Effector CD8-positive, alpha-beta T cell (primary cell): ENCODE measurements around the gene SELENOM.
"Not testable (repeated sequence)": the region's sequence is repeated elsewhere in the genome, so short reads cannot be mapped to it uniquely, and the experiment has no call there.

Experiments used
- DNase-seq: peaks from one replicate; lab custom pipeline; 2025; lab: John Stamatoyannopoulos, UW

Gene SELENOM

DNA sequence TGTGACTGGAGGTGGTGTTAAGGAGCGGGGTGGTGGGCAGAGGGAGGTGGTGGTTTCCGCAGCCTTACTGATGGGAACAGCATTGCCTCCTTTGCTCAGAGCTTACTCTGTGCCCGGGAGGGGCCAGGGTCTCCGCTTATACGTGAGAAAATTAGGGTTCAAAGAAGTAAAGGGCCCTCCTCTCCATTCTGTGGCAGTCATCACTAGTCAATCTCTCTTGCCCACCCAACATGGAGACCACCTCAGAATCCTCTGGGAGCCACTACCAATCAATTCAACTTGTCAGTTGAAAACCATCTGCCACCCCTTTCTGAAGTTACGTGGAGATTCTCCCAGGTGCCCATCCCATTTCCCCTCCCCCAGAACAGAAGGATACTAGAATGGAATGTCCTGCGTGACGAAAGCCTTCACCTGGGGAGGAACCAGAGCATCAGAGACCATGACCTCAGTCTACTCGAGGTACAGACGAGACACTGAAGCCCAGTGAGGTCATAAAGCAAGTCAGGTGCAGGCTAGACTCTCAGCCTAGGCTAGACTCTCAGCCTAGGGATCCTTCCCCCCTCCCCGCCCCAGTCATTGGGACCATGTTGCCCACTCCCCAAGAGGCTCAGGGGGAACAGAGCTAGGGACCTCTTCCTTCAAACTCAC lies 2.0 kb downstream of the SELENOM start:
- no peak for DNase-seq

DNA sequence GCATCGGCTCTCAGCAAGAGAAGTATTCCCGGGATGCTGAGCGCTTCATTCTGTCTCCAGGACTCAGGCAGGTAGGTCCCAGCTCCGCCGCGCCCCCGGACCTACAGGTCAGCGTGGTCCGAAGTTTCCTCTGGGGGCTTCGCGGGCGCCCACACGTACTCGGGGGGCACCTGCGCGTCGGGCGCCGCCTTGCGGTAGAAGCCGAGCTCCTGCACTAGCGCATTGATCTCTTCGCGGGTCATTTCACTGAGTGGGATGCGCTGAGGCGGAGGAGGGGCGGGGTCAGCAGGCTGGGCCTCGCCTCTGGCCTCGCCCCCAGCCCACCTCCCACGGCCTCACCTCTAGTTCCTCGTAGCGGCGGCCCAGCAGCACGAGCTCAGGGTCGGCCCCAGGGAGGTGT lies 2.5 kb downstream of the SELENOM start:
- no peak for DNase-seq

DNA sequence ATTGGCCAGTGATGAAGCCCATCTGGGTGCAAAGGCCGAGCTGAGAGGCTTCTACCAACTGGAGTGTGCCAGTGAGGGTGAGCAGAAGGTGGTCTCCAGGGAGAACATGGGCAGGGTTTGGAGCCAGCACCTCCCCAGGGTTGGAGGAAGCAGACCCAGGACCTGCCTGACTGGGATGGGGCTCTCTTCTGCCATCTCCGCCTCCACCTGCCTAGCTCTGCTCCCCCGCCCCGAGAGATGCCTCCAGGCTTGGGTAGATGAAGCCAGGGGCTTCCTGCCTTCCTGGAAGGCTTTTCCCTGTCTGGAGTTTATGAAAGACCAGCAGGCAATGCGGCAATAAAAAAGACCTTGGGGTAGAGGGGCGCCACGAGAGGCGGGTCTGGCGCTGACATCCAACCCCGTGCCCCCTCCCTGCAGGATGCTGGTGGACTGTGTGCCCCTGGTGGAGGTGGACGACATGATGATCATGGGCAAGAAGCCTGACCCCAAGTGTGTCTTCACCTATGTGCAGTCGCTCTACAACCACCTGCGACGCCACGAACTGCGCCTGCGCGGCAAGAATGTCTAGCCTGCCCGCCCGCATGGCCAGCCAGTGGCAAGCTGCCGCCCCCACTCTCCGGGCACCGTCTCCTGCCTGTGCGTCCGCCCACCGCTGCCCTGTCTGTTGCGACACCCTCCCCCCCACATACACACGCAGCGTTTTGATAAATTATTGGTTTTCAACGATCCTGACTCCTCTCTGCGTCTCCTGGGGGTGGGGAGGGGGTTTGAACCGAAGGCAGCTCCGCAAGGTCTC lies 3.3 kb downstream of the SELENOM start:
- DNase-seq = no peak

DNA sequence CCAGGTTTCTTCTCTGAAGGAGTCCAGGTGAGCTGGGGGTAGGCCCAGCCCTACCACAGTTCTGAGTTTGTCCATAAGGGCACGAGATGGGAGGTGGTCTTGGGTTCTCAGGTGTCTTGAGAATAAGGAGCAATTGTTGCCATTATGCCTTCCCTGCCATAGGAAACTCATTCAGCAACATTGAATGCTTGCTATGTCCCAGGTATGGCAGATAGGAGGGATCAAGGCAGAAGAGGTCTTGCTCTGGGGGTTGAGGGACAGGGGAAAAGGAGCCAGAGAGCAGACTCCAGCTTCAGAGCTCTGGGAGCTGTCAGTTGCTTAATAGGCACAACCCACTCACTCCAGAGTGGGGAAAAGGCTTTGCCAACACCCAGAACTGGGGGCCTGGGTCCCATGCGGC lies 4.3 kb downstream of the SELENOM start:
- DNase-seq = no peak

DNA sequence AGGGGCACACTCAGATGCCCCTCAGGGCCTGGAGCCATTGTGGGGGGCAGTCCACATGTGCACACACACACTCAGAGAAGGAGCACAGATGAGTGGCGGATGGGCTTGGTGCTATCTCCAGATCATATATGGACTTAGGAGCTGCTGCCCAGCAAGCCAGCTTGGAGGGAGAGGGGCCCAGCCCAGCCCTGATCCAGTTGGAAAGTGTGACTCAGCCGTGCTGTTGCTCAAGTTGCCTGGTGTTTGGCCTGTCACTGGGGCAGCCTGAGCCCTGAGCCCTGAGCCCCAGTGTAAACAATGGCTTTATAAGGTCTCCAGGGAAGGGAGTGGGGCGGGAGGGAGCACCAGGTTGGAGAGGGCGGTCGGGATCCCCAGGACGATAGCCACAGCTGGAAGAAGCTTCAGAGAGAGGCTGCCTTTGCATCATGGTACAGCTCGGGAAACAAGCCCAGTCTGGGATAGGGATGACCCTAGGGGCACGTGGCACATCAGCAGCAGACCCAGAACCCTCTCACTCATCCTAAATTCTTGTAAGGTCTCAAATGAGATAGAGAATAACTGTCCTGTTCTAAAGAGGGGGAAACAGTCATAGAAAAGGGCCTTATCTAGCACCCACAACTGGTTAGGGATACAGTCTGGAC lies 4.8 kb downstream of the SELENOM start:
- no peak for DNase-seq

DNA sequence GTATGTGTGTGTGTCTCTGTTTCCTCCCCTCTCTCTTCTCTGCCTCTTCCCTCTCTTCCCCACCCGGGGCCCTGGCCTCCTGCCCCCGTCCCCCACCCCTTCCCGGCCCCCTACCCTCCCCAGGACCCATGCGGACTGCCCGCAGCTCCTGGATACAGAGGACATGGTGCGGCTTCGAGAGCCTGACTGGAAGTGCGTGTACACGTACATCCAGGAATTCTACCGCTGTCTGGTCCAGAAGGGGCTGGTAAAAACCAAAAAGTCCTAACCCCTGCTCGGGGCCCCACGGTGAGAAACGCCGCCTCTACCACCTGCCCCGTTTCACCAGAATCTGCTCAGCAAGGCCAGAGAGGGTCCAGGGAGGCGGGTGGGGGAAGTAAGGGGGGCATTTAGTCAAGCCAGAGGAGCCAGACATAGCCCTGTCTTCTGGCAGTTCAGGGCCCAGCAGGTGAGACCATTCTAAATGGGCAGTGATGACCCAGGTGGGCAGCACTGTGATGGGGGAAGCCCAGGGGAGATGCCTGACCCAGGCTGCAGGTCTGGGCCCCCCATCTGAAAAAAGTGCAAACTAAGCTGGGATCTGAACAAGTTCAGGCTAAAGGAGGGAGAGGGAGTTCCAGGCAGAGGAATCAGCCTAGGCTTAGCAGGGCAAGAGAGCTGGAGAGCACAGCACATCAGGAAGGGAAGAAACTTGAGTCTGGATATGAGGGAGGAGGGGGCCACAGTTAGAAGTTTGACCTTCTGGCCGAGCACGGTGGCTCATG lies 6.4 kb downstream of the SELENOM start:
- DNase-seq = no peak

DNA sequence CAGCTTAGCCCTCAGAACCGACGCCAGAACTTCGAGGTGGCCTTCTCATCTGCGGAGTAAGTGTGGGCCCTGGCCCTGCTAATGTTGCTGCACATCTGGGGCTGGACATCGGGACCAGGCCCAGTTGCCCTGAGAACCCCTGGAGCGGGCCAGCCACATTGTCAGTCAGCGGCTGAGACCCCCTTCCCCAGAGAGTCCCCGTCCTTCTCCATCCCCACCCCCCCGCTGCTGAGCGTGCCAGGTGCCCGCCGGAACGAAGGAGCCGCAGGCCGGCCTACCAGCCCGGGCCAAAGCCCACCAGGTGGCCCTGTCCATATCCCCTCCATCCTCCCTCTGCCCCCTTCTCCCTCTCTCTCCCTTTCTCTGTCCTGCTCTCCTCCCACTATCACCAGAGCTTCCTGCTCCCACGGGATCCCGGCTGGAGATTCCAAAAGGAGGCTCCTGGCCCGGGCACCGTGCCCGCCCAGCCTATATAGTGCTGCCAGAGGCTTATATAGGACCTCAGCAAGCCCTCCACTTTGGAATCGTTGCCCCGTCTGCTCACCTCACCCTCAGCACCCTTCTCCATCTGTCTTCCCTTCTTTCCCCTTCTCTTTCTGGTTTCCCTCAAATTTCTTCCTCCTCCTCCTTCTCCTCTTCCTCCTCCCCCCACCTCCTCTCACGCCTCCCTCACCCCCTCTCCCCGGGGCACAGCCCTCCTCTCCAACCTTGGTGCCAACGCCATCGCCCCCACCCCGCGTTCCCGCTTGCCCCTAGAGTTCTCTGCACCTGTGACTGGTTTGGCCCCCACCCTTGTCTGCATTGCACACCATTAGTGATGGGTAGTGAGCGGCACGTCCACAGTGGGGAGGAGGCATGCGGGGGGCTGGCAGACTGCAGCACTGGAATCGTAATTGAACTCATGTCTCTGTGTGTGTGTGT lies 7.3 kb downstream of the SELENOM start:
- no peak for DNase-seq

DNA sequence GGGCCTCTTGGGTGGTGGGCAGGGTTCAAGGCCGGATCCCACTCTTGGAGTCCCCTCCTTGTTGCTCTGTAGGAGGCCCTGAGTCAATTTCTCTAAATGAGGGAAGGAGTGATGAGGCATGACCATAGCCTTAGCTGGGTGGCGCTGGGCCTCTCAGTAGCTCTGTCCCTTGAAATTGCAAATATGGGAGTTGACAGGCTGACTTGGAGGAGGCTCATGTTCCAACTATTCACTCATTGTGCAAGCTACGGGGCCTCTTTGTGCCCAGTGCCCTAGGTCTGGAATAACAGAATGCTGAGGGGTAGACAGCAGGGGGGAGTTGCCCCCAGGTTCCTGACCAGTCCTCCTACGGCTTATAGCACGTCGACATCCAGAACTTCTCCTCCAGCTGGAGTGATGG lies 8.0 kb downstream of the SELENOM start:
- no peak for DNase-seq

DNA sequence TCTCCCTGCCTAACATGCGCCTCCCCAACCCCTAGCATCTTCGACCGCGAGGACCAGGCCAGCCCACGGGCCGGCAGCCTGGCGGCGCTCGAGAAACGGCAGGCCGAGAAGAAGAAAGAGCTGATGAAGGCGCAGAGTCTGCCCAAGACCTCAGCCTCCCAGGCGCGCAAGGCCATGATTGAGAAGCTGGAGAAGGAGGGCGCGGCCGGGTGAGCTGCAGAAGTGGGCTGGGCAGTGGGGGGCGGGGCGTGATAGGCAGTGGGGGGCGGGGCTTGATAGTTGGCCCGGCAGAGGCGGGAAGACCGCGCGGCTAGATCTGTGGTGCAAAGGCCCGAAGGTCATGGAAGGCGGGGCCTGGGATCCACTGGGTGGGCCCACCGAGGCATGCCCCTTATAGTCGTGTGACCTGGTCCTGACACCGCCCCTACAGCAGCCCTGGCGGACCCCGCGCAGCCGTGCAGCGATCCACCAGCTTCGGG lies 8.7 kb downstream of the SELENOM start:
- no peak for DNase-seq

DNA sequence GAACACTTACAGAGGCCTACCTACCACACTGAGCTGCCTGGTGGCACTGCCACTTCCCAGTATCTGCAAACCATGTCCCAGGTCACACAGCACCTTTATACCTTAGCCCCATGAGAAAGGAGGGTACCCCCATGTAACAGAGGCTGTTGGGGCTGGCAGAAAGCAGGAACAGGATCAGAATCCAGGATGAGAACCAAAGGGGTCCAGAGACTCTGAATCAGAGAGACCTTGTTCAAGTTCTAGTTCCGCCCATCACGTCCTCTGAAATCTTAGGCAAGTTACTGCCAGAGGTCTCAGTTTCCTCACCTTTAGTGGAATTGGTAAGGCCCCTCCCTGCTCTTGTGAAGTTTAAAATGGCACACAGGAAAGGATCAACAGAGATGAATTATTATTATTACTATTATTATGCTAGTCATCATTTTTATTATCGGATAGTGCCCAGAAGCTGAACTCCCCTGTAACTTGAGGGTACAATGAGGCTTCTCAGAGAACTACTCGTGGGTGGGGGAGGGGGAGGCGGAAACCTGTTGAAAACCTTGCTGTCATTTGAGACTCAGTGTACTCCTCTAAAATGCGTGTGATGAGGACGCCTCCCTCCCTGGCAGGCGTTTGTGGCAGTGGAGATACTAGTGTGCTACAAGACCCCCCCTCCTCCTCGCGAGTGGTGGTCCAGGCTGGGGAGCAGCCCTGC lies 9.3 kb downstream of the SELENOM start:
- no peak for DNase-seq

DNA sequence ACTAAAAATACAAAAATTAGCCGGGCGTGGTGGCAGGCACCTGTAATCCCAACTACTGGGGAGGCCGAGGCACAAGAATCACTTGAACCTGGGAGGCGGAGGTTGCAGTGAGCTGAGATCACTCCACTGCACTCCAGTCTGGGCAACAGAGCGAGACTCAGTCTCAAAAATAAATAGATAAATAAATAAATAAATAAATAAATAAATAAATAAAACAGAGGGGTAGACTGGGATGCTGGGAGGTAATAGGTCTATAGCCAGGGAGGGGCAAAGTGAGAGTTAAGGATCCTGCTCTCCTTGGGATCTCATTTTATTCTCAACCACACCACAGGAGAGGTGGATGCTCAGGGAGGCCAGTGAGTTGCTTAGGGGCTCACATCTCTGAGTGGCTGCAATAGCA lies 9.8 kb downstream of the SELENOM start:
- not testable (repeated sequence) for DNase-seq

DNA sequence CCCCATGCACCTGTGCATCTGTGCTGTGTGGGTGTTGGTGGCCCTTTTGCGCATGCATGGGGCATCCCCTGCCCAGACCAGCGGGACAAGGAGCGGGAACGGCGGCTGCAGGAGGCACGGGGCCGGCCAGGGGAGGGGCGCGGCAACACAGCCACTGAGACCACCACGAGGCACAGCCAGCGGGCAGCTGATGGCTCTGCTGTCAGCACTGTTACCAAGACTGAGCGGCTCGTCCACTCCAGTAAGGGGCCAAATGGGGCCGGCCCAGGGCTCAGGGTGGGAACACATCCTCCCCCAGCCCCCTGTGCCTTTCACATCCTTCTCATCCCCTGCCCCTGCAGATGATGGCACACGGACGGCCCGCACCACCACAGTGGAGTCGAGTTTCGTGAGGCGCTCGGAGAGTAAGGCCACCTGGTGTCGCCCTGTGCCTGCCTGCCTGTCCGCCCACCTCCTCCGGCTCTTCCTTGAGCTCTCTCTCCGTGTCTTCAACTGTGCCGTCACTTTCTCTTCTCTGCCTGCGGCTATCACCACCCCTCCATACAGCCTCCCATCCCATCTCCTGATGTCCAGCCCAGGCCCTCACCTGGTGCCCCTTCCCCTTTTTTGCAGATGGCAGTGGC lies 10.6 kb downstream of the SELENOM start:
- no peak for DNase-seq

DNA sequence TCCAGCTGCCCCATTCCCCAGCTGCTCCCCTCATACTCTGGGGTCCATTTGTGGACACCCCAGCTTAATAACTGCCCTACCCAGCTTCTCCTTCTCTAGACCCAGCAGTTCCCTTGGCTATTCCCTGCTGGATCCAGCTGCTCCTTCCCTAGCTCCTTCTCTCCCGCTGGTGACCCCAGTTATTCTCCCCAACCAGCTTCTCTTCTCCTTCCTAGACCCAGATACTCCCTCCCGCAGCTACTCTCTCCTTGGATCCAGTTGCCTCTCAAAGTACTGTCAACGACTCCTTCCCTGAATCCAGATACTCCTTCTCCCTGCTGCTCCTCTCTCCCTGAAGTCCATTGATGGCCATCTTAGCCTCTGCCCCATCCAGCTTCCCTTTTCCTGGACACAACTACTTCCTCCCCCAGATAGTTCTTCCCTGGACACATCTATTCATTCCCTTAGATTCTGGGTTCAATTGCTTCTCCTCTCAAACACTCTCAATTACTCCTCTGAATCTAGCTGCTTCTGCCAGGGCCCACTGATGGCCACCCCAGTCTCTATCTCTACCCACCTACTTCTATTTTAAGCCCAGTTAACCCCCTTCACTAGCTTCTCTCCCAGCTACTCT lies 11.6 kb downstream of the SELENOM start:
- DNase-seq = no peak

DNA sequence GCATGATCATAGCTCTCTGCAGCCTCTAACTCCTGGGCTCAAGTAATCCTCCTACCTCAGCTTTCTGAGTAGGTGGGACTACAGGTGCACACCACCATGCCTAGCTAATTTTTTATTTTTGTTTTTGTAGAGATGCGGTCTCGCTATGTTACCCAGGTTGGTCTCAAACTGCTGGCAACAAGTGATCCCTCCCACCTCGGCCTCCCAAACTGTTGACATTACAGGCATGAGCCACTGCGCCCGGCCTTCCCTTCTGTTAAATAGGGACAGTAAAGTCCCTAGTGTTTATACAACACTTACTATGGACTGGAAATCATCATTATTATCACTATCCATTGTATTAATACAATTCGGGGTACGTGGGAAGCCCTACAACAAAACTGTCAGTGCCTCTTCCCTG lies 12.6 kb downstream of the SELENOM start:
- no peak for DNase-seq

DNA sequence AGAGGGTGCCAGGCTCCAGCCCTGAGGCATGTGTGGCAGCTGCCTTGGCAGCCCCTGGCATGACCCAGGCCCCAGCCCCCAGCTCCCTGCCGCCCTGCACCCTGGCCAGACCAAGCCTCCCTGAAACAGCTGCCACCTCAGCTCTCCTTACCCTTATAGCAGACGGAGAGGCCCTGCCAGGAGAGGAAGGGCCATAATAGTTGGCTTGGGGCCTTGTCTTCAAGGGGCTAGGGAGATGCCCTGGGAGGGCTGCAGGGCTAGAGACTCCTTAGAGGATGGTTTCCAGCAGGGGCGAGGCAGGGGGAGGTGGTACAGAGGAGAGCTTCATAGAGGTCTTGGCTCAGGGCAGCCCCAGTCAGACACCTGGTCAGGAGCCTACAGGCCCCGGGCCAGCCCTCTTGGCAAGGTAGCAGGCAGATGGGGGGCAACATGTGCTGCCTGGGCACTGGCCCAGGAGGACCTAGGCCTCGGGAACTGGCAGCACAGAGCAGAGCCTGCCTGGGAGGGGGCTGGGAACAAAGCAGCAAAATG lies 13.3 kb downstream of the SELENOM start:
- DNase-seq = no peak

DNA sequence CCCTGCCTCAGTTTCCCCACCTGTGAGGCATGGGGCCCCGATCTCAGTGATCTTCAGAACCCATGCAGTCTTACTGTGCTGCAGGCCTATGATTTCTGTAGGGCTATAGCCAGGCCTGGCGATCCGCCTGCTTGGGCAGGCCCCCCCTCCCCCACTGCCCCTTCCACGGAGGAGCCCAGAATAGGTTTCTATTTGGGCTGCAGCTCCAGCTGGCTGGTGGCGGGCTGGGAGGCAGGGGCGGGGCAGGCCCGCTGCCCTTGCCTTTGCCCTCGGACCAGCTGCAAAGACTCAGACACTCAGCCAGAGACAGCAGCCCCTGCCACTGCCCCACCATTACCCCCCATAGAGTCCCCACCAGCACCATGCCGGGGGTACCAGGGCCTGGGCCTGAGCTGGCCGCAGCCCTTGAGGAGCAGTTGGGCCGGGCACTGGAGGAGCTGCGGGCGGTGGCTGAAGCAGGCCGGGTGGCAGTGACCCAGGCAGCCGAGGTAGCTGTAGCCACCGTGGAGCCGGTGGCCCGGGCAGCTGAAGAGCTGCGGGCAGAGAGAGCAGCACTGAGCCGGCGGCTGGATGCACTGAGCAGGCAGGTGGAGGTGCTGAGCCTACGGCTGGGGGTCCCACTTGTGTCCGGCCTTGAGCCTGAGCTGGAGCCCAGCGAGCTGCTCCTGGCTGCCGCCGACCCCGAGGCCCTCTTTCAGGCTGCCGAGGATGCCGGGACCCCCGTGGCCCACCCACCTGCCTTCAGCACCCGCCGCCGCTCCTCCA lies 14.1 kb downstream of the SELENOM start:
- DNase-seq = no peak

DNA sequence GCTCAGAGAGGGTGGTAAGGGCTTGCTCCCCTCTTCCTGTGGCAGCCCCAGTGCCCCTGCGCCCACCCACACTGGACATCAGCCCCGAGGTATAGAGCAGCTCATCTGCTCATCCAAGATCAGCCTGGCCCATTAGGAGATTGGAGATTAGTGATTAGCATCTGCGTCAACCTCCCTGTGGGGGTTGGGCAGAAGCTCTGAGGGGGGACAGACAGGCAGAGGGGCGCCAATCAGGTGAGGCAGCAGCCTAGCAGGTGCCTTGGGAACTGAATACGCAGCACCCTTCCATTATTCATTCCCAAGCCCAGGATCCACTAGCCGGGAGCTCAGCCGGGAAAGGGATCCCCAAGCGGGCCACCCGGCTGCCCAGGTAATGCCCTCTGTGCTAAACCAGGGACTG lies 15.2 kb downstream of the SELENOM start:
- DNase-seq = no peak

DNA sequence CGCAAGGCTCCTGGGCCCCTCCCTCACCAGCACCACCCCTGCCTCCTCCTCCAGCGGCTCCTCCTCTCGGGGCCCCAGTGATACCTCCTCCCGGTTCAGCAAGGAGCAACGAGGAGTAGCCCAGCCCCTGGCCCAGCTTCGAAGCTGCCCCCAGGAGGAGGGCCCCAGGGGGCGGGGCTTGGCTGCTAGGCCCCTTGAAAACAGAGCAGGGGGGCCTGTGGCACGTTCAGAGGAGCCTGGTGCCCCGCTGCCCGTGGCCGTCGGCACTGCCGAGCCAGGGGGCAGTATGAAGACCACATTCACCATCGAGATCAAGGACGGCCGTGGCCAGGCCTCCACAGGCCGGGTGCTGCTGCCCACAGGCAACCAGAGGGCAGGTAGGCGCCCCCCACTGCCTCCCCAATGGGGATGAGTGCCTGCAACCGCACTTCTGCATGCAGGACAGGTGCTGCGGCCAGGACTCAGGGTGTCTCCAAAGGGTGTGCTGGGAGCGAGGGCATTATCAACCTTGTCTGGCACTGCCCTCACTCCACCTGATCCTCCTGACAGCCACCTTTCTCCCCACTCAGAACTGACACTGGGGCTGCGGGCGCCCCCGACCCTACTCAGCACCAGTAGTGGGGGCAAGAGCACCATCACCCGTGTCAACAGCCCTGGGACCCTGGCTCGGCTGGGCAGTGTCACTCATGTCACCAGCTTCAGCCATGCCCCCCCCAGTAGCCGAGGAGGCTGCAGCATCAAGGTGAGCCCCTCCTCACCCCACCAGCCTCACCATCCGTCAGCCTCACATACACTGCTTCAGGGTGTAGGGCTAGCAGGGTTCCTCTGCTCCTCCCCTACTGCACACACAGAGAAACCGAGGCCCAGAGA lies 16.0 kb downstream of the SELENOM start:
- DNase-seq = no peak
